ENCODE data around the gene IRF2BP2.

- TF ChIP-seq POLR2AphosphoS5 (IDR thresholded peaks at IDR 0.05) (no peak), CTCF (IDR thresholded peaks at IDR 0.05) (no peak), POLR2A (IDR thresholded peaks at IDR 0.05) (no peak)
Observed at GRCh38 chr1:234613128-234613875, 3.3 kb upstream of the IRF2BP2 start.
